Measurements from ENCODE around the gene ABCA2.

ABCA2 gene

DNA sequence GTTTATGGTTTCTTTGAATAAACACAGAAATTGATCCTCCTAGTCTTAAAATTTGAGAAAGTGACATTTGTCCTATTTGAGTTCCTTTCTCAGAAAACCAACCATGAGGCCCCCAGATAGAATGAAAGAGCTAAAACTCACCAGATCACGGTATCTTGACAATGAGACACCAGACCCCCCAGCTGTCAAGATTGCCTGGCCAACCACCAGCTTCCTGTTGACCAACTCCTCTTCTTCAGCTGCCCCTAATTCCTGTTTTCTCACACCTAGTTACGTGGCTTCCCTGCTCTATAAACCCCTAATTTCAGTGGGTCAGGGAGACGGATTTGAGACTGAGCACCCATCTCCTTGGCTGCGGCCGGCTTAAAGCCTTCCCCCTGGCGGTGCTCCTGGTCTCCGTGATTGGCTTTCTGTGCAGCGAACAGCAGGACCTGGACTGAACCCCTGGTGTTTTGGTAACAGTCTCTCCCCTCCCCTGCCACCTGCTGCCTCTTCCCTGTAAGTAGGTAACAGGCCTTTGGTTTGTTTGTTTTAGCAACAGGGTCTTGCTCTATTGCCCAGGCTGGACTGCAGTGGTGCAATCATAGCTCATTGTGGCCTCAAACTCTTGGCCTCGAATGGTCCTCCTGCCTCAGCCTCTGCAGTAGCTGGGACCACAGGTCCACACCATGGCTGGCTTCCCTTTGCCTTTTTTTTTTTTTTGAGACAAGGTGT lies 30.6 kb upstream of the ABCA2 start:
- H3K36me3 ChIP-seq (ENCODE audit: control insufficient read depth, insufficient read depth, low read length, severe bottlenecking): no peaks in the 10 kb centered on the region
- H3K9me3 ChIP-seq (ENCODE audit: control insufficient read depth, low read length): no peaks in the 10 kb centered on the region
- H3K4me1 ChIP-seq (ENCODE audit: control insufficient read depth, insufficient read depth, low read length): no peaks in the 10 kb centered on the region
- H3K4me3 ChIP-seq (ENCODE audit: low read length): no peak overlapping the region
- H3K27me3 ChIP-seq (replicated peaks; ENCODE audit: control insufficient read depth, insufficient read depth, low read length): peaks cover 11% of the 10 kb centered on the region
- H3K9ac ChIP-seq (ENCODE audit: low read length): no peak overlapping the region
- no peak for DNase-seq (ENCODE audit: low read depth)

DNA sequence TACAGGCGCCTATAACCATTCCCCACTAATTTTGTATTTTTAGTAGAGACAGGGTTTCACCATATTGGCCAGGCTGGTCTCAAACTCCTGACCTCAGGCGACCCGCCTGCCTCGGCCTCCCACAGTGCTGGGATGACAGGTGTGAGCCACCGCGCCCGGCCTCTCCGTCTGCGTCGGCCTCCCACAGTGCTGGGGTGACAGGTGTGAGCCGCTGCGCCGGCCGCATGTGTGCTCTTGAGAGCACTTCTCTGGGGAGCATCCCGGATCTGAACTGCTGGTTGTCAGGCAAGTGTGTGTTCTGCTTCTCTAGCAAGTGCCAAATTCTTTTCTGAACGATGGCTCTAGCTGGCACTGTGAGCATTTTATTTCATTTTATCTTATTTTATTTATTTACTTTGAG lies 29.5 kb upstream of the ABCA2 start:
- Histone ChIP-seq H3K4me3 (ENCODE audit: low read length) (no peak overlapping the region), H3K9me3 (ENCODE audit: control insufficient read depth, low read length) (no peaks in the 10 kb centered on the region), H3K27me3 (replicated peaks; ENCODE audit: control insufficient read depth, insufficient read depth, low read length) (peaks cover 18% of the 10 kb centered on the region)

DNA sequence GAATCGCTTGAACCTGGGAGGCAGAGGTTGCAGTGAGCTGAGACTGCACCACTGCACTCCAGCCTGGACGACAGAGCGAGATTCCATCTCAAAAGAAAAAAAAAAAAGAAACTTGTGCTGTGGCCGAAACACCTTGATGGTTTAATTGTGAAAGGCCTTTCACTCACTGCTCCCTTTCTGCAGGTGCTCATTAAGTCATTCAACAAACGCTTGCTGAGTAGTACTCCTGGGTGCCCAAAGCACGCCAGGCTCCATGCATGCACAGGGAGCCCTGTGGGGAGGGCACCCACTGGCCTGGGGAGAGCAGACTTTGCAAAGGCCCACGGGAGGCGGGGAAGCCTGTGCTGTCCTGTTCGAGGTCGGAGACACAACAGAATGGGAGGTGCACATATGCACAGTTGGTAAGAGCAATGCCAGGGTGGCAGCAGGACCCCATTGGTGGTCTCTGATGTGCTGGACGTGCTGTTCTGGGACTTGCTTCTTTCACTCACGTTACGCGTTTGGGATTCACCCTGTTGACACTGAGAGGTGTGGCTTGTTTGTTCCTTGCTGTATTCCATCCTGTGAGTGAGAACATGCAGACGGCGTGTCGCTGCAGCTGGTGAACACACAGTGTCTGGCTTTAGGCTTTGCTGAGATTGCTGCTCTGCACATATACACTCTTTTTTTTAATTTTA lies 28.8 kb upstream of the ABCA2 start:
- Histone ChIP-seq H3K27me3 (replicated peaks; ENCODE audit: control insufficient read depth, insufficient read depth, low read length) (peaks cover 22% of the 10 kb centered on the region), H3K4me1 (ENCODE audit: control insufficient read depth, insufficient read depth, low read length) (no peaks in the 10 kb centered on the region), H3K9ac (ENCODE audit: low read length) (no peak overlapping the region)

More for the DNA sequence above, 29.5 kb upstream of the ABCA2 start:
- no peak overlapping the region for H3K9ac ChIP-seq (ENCODE audit: low read length)
- H3K36me3 ChIP-seq (ENCODE audit: control insufficient read depth, insufficient read depth, low read length, severe bottlenecking): no peaks in the 10 kb centered on the region
- no peaks in the 10 kb centered on the region for H3K4me1 ChIP-seq (ENCODE audit: control insufficient read depth, insufficient read depth, low read length)
- DNase-seq (ENCODE audit: low read depth): no peak

DNA sequence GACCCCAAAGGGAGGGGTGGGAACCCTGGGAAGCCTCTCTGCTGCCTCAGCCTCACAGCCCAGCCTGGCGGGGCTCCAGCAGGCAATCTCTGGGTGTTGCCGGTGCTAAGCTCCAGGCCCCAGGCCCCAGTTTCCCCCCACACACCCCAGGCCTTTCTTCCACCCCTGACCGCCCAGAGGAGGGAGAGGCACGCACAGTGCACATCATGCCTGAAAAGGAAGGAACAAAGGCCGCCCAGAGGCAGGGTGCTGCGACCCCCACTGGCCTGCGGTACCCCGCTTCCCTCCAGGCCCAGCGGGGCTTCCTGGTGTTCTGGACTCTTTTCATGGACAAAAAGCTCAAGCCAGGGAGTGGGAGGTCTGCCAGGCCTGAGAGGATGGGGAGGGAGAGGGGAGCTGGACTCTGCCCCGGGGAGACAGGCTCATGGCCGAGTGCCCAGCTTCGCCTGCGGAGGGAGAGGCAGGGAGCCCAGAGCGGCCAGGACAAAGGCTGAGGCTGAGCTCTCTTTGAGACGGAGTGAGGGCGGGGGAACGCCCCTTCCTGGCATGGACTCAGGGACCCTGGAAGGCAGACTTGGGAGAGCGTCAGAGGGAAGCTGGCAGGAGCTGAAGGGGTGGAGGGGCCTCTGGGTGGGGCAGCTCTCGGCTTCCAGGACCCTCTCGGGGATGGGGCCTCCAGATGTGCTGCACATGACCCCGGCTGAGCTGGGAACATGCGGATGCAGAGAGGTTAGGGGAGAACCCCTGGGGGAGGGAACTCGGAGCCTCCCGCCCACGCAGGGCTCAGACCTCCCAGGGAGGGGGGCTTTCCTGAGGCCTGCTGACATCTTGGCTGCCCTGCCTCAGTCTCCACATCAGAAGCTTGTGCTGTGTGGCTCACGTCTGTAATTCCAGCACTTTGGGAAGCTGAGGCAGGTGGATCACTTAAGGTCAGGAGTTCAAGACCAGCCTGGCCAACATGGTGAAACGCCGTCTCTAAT lies 27.6 kb upstream of the ABCA2 start:
- Histone ChIP-seq H3K4me3 (ENCODE audit: low read length) (no peak overlapping the region), H3K9me3 (ENCODE audit: control insufficient read depth, low read length) (no peaks in the 10 kb centered on the region), H3K36me3 (ENCODE audit: control insufficient read depth, insufficient read depth, low read length, severe bottlenecking) (no peaks in the 10 kb centered on the region), H3K27me3 (replicated peaks; ENCODE audit: control insufficient read depth, insufficient read depth, low read length) (peaks cover 34% of the 10 kb centered on the region), H3K9ac (ENCODE audit: low read length) (no peak overlapping the region), H3K4me1 (ENCODE audit: control insufficient read depth, insufficient read depth, low read length) (no peaks in the 10 kb centered on the region)
- DNase-seq (ENCODE audit: low read depth): peak; percentile 92

More for the DNA sequence above, 28.8 kb upstream of the ABCA2 start:
- no peaks in the 10 kb centered on the region for H3K36me3 ChIP-seq (ENCODE audit: control insufficient read depth, insufficient read depth, low read length, severe bottlenecking)
- no peak for DNase-seq (ENCODE audit: low read depth)
- no peaks in the 10 kb centered on the region for H3K9me3 ChIP-seq (ENCODE audit: control insufficient read depth, low read length)
- no peak overlapping the region for H3K4me3 ChIP-seq (ENCODE audit: low read length)

DNA sequence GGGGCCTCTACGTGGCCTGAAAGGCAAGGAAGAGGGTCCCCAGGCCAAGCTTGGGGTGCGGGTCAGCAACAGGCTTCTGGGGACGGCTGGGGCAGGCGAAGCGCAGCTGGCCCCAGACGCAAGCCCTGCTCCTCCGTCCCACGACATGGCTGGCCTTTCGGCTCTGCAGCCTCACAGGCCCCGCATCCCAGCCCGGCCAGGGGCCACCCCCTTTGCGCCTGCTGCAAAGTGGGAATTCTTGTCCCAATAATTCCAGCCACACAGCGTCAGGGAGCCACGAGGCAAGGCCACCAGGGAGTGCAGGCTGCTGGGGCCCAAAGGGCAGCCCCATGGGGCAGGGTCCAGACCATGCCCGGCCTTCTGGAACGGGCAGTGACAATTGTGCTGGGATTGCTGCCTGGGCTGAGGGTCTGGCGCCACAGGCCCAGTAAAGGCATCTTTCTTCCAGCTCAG lies 26.9 kb upstream of the ABCA2 start:
- Histone ChIP-seq H3K36me3 (ENCODE audit: control insufficient read depth, insufficient read depth, low read length, severe bottlenecking) (no peaks in the 10 kb centered on the region), H3K27me3 (replicated peaks; ENCODE audit: control insufficient read depth, insufficient read depth, low read length) (peaks cover 41% of the 10 kb centered on the region), H3K9me3 (ENCODE audit: control insufficient read depth, low read length) (no peaks in the 10 kb centered on the region), H3K4me3 (ENCODE audit: low read length) (no peak overlapping the region), H3K9ac (ENCODE audit: low read length) (no peak overlapping the region), H3K4me1 (ENCODE audit: control insufficient read depth, insufficient read depth, low read length) (no peaks in the 10 kb centered on the region)
- no peak for DNase-seq (ENCODE audit: low read depth)

DNA sequence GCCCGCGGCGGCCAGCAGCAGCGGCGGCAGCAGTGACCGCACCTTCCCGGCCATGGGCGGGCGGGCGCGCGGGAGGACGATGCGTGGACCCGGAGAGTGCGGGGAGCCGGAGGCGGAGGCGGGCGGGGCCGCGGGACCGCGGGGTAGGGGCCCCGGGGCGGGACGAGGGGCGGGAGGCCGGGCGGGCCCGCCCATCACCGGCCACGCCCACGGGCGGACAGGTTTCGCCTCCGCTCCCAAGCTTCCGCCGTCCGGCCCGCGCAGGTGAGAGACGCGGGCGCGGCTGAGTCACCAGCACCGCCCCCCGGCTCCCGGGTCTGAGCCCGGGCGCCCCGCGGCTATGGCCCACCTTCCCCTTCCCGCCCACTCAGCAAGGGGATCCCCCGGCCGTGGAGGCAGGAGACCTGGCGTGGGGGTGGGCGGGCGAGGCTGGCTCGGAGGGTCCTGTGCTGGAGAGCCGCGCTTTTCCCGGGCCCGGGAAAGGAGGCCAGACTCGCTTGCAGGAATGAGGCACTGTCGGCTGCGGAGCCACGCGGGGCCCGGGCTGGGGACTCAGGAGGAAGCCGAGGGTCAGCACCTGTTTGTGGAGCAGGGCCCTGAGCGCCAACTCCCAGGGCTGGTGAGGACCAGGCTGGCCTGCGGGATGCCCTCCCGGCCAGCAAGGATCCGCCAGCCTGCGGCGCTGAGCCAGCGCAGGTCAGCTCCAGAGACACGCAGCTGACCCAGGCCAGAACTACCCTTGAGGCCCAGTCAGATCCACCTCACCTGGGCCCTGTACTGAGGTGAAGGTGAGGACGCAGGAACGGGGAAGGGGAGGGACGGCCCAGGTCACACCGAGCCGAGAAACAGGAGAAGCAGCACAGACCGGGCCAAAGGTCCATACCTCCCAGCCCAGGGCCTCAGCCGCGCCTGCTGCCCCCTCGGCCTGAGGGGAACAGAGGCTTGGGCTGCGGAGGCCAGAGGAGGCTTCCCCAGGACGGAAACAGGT lies 26.2 kb upstream of the ABCA2 start, which contains the start of gene ENTPD2:
TSS of gene ENTPD2 (minus strand) at position 118 of the 988 bp plus-strand sequence. CDS start at position 54, 64 bp downstream.
- H3K36me3 ChIP-seq (ENCODE audit: control insufficient read depth, insufficient read depth, low read length, severe bottlenecking): no peaks in the 10 kb centered on the region
- H3K4me1 ChIP-seq (ENCODE audit: control insufficient read depth, insufficient read depth, low read length): no peaks in the 10 kb centered on the region
- no peak within 1 kb of the TSS for H3K9ac ChIP-seq (ENCODE audit: low read length)
- H3K9me3 ChIP-seq (ENCODE audit: control insufficient read depth, low read length): no peaks in the 10 kb centered on the region
- H3K27me3 ChIP-seq (replicated peaks; ENCODE audit: control insufficient read depth, insufficient read depth, low read length): peaks cover 48% of the 10 kb centered on the region
- H3K4me3 ChIP-seq (ENCODE audit: low read length): no peak within 1 kb of the TSS
- DNase-seq (ENCODE audit: low read depth): no peak

DNA sequence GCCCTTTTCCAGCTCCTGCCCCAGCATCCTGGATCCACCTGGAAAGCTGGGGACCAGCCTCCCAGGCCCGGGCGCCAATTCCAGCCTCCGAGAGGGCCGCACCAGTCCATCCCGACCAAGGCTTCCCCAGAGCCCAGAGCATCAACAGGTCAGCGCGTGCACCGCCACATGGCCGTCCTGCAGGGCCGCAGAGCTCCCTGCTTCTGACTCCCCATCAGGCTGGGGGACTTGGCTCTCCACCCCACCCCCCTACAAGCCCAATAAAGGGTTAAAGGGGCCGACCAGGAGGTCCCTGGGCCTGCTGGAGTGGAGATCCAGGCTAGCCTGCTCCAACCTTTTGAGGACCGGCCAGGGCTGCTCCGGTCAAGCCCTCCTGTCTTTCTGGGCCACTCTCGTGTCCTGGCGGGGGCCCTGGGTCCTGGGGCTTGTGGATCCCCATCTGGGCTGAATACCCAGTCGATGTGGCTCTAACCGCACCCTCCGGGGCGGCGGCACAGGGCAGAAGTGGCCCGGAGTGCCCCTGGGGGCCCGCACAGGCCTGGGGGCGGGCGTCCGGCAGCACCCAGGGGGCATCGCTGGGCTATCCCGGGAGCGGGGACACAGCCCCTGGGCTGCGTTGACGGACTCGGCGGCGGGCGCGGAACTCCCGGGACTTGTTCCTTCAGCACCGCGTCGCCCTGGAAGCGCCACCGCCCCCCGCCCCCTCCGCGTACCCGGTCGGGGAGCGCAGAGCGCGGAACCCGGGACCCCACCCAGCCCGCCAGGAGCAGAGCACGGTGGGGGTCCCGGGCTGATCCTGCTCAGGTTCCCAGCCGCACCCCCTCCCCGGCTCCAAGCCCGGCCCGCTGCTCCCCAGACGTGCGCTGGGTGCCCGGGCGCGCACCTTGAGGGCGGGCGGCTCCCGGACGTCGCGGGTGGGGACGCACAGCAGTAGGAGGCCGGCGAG lies 25.2 kb upstream of the ABCA2 start:
- peaks cover 48% of the 10 kb centered on the region for H3K27me3 ChIP-seq (replicated peaks; ENCODE audit: control insufficient read depth, insufficient read depth, low read length)
- no peak for DNase-seq (ENCODE audit: low read depth)
- H3K9me3 ChIP-seq (ENCODE audit: control insufficient read depth, low read length): no peaks in the 10 kb centered on the region
- no peaks in the 10 kb centered on the region for H3K4me1 ChIP-seq (ENCODE audit: control insufficient read depth, insufficient read depth, low read length)
- H3K9ac ChIP-seq (ENCODE audit: low read length): no peak overlapping the region
- no peaks in the 10 kb centered on the region for H3K36me3 ChIP-seq (ENCODE audit: control insufficient read depth, insufficient read depth, low read length, severe bottlenecking)
- H3K4me3 ChIP-seq (ENCODE audit: low read length): no peak overlapping the region

DNA sequence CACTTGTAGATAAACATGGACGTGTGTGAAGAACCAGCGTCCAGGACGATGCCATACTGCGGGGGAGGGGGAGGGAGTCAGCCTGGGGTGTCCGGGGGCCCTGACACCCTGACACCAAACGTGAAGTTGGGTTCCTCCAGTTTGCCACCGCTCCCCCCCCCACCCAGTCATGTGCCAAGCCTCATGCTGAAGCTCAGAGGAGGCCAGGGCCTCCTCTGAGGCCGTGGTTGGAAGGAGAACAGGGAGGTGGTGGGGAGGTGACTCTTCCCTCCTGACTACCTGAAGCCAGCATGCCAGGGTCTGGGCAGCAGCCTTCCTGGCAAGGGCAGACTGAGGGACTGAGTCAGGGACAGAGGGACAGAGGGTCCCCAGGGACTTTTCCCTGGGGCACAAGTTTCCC lies 24.3 kb upstream of the ABCA2 start:
- no peaks in the 10 kb centered on the region for H3K9me3 ChIP-seq (ENCODE audit: control insufficient read depth, low read length)
- no peaks in the 10 kb centered on the region for H3K36me3 ChIP-seq (ENCODE audit: control insufficient read depth, insufficient read depth, low read length, severe bottlenecking)
- no peak overlapping the region for H3K9ac ChIP-seq (ENCODE audit: low read length)
- H3K27me3 ChIP-seq (replicated peaks; ENCODE audit: control insufficient read depth, insufficient read depth, low read length): peaks cover 56% of the 10 kb centered on the region
- DNase-seq (ENCODE audit: low read depth): no peak
- H3K4me1 ChIP-seq (ENCODE audit: control insufficient read depth, insufficient read depth, low read length): no peaks in the 10 kb centered on the region
- no peak overlapping the region for H3K4me3 ChIP-seq (ENCODE audit: low read length)

DNA sequence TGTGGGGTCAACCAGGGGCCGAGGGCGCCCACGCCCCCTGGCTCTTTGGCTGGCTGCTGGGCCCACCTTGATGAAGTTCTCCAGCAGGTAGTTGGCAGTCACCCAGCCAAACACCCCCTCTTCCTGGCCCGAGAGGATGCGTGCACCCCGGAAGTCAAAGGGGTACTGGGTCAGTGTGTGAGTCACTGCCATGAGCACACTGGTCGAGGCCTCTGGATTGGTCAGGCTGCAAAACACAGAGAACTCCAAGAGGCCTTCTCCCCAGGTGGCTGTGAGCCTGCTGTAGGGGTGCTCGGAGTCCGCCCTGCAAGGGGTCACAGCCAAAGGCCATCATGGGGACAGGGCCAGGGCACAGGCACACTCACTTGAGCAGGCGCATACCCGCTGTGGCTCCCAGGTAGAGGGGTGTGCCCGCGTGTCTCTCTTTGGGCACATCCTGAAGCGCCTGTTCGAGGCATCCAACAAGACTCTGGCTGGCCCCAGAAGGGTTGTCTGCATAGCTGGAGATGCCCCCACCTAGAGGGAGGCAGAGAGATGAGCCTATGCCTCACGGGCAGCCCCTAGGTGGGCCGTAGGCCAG lies 23.2 kb upstream of the ABCA2 start:
- DNase-seq (ENCODE audit: low read depth): no peak
- no peak overlapping the region for H3K4me3 ChIP-seq (ENCODE audit: low read length)
- peaks cover 60% of the 10 kb centered on the region for H3K27me3 ChIP-seq (replicated peaks; ENCODE audit: control insufficient read depth, insufficient read depth, low read length)
- H3K36me3 ChIP-seq (ENCODE audit: control insufficient read depth, insufficient read depth, low read length, severe bottlenecking): no peaks in the 10 kb centered on the region
- no peaks in the 10 kb centered on the region for H3K9me3 ChIP-seq (ENCODE audit: control insufficient read depth, low read length)
- no peak overlapping the region for H3K9ac ChIP-seq (ENCODE audit: low read length)
- peaks cover 3% of the 10 kb centered on the region for H3K4me1 ChIP-seq (ENCODE audit: control insufficient read depth, insufficient read depth, low read length)

All from adipocyte (in vitro differentiated cells).